NCI-H146 treated with DMSO at 0.1 percent for 48 hours (cell line): Measurements from ENCODE around the gene CREBL2.
"Not testable (repeated sequence)": the region's sequence is repeated elsewhere in the genome, so short reads cannot be mapped to it uniquely, and the experiment has no call there.

Source experiments
- DNase-seq: peaks from one replicate; lab custom pipeline; 2025; ENCODE audit not compliant: unreplicated experiment; lab: John Stamatoyannopoulos, UW

Gene CREBL2

GRCh38 chr12:12611512-12612306 lies at the start of gene CREBL2:
CREBL2 (plus strand) TSS chr12:12611876; CDS start chr12:12612173, 297 bp downstream.
- DNase-seq: peak; percentile 100

GRCh38 chr12:12562016-12562483 lies 49.6 kb upstream of the CREBL2 start:
- peak; percentile 34 for DNase-seq

- peak; percentile 97 for DNase-seq
Observed at GRCh38 chr12:12562585-12563261, 49.0 kb upstream of the CREBL2 start, which contains the start of gene DUSP16. DUSP16 (minus strand) TSS chr12:12562863; CDS start chr12:12521098, 41,765 bp downstream.

- DNase-seq: no peak
Observed at GRCh38 chr12:12563290-12563928, 48.3 kb upstream of the CREBL2 start.

GRCh38 chr12:12564911-12565310 lies 46.8 kb upstream of the CREBL2 start:
- DNase-seq: no peak

GRCh38 chr12:12565971-12566370 lies 45.7 kb upstream of the CREBL2 start:
- DNase-seq: not testable (repeated sequence)

- DNase-seq: no peak
Observed at GRCh38 chr12:12572659-12573058, 39.0 kb upstream of the CREBL2 start.

GRCh38 chr12:12577786-12578185 lies 33.9 kb upstream of the CREBL2 start:
- DNase-seq: no peak

GRCh38 chr12:12580716-12581115 lies 31.0 kb upstream of the CREBL2 start:
- DNase-seq: not testable (repeated sequence)

GRCh38 chr12:12582193-12582881 lies 29.3 kb upstream of the CREBL2 start:
- DNase-seq: no peak

GRCh38 chr12:12582895-12583303 lies 28.8 kb upstream of the CREBL2 start:
- DNase-seq: no peak

- no peak for DNase-seq
Observed at GRCh38 chr12:12583510-12584178, 28.0 kb upstream of the CREBL2 start.

GRCh38 chr12:12585115-12585863 lies 26.4 kb upstream of the CREBL2 start:
- no peak for DNase-seq

GRCh38 chr12:12586879-12587675 lies 24.6 kb upstream of the CREBL2 start:
- no peak for DNase-seq

GRCh38 chr12:12587878-12588277 lies 23.8 kb upstream of the CREBL2 start:
- DNase-seq: no peak

GRCh38 chr12:12588436-12588835 lies 23.2 kb upstream of the CREBL2 start:
- not testable (repeated sequence) for DNase-seq

GRCh38 chr12:12590961-12591360 lies 20.7 kb upstream of the CREBL2 start:
- DNase-seq: no peak

- no peak for DNase-seq
Observed at GRCh38 chr12:12592930-12593329, 18.7 kb upstream of the CREBL2 start.

GRCh38 chr12:12595929-12596328 lies 15.7 kb upstream of the CREBL2 start:
- not testable (repeated sequence) for DNase-seq
